ENCODE data around the gene OS9. TPM values are rescaled to one million over a fixed set of nuclear protein-coding genes. Genes with fewer than 3 reads are reported as not detected.

OS9 gene
- total RNA-seq, 1 donor from 2014 or later = 110 TPM

DNA sequence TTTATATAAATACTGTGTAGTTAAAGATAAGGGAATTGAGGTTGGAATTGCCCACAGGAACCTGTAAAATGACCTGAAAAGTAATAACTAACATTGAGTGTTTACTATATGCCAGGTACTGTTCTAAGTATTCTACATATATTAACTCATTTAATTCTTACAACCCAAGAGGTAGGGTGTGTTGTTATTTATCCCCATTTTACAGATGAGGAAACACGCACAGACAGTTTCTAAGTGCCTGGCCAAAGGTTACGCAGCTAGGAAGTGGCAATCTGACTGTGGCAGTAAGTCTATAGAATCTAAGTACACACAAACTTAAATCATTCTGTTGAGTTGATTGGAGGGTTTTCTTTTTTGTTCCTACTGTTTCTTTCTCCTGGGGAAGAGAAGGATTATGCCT is 49.8 kb downstream of the OS9 start:
- intact Hi-C loops (cut with DNase I) = no loop called here
- ATAC-seq (no peak), DNase-seq (ENCODE audit: missing footprints) (no peak)

DNA sequence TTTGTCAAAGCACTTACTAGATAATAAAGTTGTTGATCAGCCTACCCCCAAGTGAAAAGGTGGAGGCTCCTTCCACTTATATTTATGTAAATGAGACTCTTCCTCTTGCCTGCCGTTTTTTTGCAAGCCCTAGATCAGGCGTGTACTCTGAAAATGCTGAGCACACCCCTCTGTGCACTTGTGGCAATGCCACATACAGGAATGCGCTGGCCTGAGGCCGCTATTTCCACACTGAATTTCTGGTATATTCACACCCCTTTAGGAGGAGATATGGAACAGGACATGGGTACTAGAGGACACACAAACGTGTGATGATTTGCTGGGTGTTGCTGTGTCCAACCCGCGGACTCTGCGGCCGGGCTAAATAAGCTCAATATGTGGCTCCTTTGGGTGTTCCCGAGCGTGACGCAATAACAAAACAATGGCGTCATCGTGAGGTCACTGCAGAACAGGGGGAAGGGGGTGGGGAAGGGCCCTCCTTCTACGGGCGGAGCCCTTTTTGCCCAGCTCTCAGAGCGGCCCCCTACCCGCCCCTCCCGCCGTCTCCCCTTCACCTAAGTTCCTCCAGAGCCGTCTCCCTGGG is 50.4 kb downstream of the OS9 start:
- peak; percentile 62 for ATAC-seq
- intact Hi-C loops (cut with DNase I) = no loop called here
- peak; percentile 83 for DNase-seq (ENCODE audit: missing footprints)

DNA sequence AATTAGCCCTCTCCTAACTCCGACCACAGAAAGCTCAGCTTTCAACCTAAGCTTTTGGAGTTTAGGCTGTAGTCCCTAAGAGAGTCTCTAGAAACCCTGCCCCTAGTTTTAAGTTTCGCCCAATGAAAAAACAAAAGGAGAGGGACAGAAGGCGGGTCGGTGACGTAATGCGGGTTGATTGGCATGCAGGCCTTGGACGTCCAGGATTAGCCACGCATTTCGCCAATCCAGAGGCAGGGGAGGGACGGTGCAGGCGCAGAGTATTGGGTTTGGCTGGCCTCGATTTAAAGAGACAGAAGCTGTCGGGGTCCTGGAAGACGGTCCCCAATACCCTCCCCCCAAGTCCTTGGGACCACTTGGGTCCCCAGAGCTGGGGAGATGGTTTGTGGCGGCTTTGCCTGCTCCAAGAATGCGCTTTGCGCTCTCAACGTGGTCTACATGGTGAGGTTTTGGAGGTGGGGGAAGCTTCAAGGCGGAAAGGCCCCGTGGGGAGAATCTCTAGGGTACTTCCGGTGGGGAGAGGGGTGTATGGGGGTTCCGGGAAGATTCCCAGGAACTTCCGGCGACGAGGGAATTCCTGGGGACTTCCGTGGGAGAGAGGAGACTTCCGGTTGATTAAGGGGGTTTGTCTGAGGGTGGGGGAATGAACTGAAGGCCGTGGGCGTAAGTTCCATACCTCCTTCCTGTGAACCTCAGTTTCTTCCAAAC is 51.0 kb downstream of the OS9 start, which contains the start of gene TSPAN31:
Gene TSPAN31 (plus strand): TSS at position 263 of the 708 bp plus-strand sequence. CDS start 116 bp downstream, at position 379.
- intact Hi-C loops (cut with DNase I) = no loop called here
- ATAC-seq (peak; percentile 95), DNase-seq (ENCODE audit: missing footprints) (peak; percentile 98)

DNA sequence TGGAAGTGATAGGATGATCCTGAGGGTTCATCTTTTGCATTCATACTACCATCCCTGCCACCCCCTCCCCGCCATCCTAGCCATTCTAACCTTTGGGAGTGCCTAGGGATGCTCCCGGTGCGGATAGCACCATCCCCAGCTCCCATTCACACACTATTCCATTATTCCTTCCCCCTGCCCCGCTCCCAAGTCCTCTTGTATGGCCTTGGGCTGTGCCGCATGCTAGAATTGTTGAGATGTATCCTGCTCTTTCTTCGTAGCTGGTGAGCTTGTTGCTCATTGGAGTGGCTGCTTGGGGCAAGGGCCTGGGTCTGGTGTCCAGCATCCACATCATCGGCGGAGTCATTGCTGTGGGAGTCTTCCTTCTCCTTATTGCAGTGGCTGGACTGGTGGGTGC is 51.6 kb downstream of the OS9 start:
- intact Hi-C loops (cut with DNase I) = no loop called here
- ATAC-seq = no peak
- no peak for DNase-seq (ENCODE audit: missing footprints)

DNA sequence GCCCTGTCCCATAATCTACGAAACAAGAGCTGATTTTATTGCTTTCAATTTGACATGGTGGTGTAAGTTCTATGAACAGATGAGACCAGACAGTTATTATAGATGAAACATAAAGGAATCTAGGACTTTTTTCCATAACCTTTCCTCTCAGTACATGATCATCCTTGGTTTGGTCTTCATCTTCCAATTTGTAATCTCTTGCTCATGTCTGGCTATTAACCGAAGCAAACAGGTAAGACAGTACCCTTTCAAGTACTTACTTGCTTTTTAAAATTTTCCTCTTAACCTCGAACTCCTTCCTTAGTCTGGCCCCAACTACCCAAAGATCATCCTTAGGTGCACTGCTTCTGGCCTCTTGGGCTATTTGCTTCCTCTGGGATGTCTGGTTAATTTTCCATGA is 52.1 kb downstream of the OS9 start:
- intact Hi-C loops (cut with DNase I) = no loop called here
- ATAC-seq (no peak), DNase-seq (ENCODE audit: missing footprints) (no peak)

DNA sequence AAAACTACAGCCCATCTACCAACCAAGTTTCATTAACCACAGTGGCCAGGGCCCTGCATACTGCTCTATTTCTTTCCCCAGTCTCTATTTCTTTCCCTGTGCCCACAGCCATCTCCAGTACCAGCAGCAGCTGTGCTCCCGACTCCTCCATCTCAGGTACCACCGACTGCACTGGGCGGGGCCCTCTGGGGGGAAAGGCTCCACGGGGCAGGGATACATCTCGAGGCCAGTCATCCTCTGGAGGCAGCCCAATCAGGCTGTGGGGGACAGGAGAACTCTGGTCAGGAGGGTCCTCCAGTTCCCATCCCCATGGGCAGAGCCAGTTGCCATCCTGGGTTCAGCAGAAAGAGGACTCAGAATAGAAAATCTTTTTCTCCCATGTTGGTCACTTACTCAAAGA is 55.1 kb downstream of the OS9 start:
- ATAC-seq = no peak
- DNase-seq (ENCODE audit: missing footprints) = no peak
- intact Hi-C loops (cut with DNase I) = no loop called here

DNA sequence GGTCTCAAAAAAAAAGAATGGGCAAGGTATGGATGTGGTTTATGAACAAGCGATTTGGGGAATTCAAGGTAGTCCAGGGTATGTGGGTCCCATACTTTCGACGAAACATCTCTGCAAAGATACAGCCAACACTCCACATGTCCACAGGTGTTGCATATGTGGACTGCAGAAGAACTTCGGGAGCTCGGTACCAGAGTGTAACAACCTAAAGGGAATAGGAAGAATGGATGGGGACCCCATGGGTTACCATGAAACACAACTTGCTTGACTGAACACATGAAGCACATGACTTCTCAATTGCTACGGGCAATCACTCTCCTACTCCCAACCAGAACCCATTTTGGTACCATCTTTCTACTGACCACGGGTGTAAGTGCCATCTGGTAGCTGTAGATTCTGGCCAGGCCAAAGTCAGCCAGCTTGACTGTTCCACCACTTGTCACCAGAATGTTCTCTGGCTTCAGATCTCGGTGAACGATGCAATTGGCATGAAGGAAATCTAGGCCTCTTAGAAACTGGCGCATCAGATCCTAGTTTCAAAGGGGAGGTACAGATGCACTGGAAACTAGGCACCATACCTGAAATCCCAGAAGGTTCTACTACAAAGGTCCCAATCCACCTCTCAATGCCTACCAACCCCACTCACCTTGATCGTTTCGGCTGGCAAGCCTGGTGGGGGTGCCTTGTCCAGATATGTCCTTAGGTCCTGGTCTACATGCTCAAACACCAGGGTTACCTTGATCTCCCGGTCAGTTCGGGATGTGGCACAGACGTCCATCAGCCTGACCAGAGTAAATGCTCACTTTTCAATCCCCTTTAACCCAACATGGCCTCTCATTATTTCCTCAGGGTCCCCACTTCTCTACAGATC is 56.9 kb downstream of the OS9 start:
- DNase-seq (ENCODE audit: missing footprints) (no peak), ATAC-seq (no peak)
- intact Hi-C loops (cut with DNase I) = no loop called here

DNA sequence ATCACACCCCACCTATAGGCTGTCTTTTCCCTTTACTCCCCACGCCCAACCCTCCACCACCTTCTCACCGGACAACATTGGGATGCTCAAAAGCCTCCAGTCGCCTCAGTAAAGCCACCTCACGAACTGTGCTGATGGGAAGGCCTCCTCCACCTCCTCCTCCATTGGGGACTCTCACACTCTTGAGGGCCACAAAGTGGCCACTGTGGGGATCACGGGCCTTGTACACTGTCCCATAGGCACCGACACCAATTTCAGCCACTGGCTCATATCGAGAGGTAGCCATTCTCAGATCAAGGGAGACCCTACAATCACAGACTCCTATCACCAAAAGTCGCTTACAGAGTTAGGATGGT is 57.5 kb downstream of the OS9 start:
- DNase-seq (ENCODE audit: missing footprints) (no peak), ATAC-seq (no peak)
- intact Hi-C loops (cut with DNase I) = no loop called here

DNA sequence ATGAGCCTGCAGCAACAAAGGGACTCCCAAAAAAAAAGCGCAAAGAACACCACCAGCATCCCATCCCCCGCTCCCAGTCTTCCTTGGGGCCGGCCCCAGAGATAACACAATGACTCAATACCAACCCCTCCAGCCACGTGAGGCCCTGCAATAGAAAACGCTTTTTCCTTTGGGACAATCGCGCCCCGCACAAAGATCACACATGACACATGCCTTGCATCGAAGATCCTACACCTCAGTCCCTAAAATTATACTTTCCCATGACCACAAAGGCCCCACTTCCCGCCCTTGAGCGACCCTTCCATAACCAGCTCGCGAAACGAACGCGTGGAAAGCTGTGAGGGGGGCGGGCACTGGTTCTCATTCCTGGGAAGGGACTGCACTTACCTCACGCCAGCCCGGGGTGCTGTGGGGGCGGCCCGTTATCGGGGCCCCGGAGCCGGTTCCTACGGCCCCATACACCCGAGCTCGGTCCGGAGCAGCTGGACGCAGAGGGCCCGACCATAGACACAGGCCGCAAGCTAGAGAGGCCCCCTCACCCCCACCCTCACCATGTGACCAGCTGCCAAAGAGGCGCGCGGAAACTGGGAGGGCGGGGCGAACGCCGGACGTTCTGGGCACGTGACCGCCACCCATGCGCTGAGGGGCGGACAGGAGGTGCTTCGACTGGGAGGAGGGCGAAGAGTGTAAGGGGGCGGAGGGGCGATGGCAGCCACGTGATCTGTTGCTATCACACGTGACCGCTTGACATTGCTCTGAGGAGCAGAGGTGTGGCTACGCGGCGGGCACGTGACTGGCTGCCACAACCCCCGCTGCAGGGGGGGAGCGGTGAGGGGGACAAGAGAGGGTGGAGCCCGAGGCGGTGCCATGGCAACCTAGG is 58.1 kb downstream of the OS9 start, which contains the start of gene CDK4:
Gene CDK4 (minus strand): TSS at position 523 of the 880 bp plus-strand sequence. CDS start 593 bp downstream, outside the sequence.
- intact Hi-C loops (cut with DNase I) = no loop called here
- DNase-seq (ENCODE audit: missing footprints) (peak; percentile 100), ATAC-seq (peak; percentile 95)

DNA sequence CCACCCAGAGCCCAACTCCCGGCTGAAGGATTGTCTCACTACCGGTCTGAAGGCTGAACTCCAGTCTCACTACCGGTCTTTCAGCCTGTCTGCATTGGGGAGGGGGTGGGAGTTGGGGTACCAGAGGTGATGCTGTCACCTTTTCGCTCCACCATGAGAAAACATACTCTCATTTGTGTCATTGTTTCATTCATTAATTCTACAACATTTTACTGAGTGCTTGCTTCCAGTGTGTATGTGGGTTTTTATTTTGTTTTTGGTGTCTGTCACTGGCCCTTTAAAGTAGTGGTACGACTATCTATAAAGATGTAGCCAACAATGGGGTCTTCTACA is 58.7 kb downstream of the OS9 start:
- intact Hi-C loops (cut with DNase I) = no loop called here
- DNase-seq (ENCODE audit: missing footprints) = no peak
- no peak for ATAC-seq

DNA sequence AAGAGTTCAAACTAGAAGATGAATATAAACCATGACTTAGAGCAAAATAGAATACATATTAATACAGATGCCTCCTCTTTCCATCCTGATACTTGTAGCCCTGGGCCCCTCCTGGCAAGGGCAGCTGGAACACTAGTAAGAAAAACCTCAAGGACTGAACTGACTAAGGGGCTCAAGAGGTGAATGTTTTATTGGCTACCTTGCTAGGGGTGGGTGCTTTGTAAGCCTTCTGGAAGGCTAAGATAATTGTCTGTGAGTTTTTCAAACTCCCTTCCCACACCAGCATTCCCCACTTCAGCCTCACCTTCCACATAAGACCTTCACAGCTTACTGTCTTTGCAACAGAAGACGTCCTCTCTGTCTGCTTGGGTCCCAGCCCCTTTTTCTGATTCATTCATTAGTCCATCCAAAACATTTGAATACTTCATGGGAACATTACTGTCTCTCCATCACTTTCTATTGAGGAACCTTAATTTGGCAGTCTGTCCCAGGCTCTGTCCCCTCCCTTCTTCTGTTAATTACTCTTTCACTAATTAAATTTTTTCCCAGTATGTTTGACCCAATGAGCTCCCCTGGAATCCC is 59.9 kb downstream of the OS9 start:
- intact Hi-C loops (cut with DNase I) = no loop called here
- ATAC-seq (no peak), DNase-seq (ENCODE audit: missing footprints) (no peak)

DNA sequence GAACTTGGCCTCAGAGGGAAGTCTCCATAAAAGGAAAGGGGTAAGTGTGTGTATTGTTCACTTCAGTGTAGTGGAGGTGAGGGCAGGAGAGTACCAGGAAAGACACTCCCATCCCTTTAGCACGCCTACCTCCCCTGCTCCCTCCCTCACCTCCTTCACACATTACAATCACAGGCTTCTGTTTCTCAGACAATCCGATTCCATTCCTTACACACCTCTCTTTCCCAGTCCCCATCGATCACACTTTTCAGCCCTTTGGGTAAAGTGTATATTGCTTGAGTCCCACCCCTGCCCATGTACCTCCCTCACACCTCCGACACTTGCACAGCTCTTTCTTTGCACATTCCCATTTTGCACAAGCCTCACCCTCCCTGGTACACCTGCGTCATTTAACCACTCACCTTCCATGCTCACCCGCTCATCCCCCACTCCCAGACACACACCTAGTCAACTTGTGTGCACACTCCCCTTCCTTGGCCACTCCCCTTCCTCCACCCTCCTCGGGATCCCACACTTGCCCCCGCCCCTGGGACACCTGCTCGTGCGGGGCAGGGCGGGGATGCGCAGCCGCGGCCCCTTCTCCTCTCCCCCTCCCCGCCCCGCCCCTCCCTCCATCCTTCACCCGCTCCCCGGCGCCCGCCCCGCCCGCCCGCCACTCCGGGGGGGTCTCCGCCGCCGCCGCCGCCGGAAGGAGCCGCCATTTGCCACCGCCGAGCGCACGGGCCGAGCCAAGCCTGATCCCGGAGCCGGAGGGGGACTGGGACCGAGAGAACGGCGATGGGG is 60.7 kb downstream of the OS9 start, which contains the start of gene MARCHF9:
Gene MARCHF9 (plus strand): TSS at position 693 of the 783 bp plus-strand sequence. CDS start 426 bp downstream, outside the sequence.
- ATAC-seq = no peak
- intact Hi-C loops (cut with DNase I) = no loop called here
- no peak for DNase-seq (ENCODE audit: missing footprints)

DNA sequence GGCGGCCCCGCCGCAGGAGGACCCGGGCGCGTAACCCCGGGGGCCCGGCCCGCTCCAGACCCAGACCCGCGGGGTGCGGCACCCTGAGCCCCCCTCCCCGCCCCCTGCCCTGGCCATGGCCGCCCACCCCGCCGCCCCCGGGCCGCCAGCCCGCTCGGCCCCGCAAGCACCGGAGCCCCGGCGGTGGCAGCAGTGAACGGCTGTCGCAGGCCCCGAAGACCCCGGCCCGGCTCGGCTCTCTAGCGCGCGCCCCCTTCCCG is 61.2 kb downstream of the OS9 start:
- no peak for ATAC-seq
- no peak for DNase-seq (ENCODE audit: missing footprints)
- intact Hi-C loops (cut with DNase I) = no loop called here

DNA sequence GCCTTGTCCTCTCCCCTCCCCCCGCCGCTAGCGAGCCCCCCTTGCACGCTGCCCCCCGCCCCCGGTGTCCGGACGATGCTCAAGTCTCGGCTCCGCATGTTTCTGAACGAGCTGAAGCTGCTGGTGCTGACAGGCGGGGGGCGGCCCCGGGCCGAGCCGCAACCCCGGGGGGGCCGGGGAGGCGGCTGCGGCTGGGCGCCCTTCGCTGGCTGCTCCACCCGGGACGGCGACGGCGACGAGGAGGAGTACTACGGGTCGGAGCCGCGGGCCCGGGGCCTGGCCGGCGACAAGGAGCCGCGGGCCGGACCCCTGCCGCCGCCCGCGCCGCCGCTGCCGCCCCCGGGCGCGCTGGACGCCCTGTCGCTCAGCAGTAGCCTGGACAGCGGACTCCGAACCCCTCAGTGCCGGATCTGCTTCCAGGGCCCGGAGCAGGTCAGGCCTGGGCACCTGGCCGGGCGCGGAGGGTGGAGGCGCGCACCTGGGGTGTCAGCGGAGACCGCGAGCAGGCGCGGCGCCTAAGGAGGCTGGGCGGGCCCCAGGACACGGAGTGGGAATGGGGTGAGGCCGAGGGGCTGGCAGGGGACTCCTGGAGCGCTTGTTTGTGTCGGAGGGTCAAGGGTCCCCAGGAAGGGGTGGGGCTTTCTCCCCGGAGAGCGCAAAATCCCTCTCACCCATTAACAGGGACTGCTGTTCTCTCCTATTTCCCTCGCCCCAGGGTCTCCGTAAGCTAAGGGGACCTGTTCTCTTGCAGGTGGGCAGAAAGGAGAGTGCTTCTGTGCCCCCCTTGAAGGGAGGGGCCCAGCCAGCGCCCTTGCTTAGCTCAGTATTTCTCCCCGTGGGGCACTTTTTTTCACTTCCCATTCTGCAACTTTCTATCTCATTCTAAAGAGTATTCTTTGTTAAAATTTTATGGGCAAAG is 61.8 kb downstream of the OS9 start:
- DNase-seq (ENCODE audit: missing footprints) (no peak), ATAC-seq (no peak)
- intact Hi-C loops (cut with DNase I) = no loop called here

DNA sequence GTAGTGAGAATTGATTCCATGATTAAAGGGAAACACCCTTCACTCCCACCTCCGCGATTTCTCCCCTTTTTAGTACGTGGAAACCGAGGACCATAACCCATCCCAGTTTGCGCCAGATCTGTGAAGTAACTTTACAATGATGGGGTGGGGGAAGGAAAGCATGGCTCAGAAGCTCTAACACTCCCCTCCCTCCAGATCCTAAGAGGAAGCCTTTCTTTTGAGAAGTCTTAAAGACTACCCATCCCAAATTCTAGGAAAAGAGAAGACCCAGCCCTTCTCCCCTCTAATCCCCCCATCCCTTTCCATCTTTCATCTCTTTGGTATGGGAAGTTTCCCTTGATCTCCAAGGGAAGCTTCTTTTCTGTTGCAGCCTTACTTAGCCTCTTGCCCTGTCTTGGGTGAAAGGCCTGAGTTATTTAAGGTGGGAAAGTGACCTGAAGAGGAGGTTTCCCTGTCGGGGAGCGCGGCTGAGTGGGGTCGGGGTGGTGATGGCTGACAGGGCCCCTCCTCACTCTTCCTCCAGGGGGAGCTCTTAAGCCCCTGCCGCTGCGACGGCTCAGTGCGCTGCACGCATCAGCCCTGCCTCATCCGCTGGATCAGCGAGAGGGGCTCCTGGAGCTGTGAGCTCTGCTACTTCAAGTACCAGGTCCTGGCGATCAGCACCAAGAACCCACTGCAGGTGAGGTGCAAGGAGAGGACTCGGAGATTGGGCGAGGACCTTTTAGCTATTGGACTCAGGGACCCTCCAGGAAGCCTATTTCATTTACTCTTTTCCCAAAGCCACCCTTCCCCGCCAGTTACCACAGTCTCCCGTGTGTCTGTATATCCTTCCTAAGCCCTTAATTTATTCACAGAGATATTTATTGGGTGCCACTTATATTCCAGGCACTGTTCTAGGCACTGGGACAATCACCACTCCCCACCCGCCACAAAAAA is 62.7 kb downstream of the OS9 start:
- peak; percentile 70 for DNase-seq (ENCODE audit: missing footprints)
- ATAC-seq = no peak
- intact Hi-C loops (cut with DNase I) = no loop called here

DNA sequence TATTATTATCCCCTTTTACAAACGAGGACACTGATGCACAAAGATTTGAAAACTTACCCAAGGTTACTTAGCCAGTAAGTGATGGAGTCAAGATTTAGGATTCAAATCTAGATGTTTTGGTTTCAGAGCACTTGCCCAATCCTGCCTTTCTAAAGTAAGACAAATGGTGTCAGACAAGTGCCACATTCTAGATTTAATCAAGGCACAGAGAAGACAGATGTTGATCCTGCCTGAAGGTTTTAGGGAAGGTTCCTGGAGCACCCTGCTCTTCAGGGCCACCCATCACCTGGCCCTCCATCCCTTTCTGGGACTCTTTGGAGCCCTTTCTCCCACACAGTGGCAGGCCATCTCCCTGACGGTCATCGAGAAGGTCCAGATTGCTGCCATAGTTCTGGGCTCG is 63.8 kb downstream of the OS9 start:
- ATAC-seq (no peak), DNase-seq (ENCODE audit: missing footprints) (no peak)
- intact Hi-C loops (cut with DNase I) = no loop called here
